ENCODE data around the gene GMDS.
"Not testable (repeated sequence)": the region's sequence is repeated elsewhere in the genome, so short reads cannot be mapped to it uniquely, and the experiment has no call there.

GMDS gene

GRCh38 chr6:1858859-1859258 lies 386.5 kb downstream of the GMDS start:
- Mint-ChIP-seq H3K4me1 (ENCODE audit: low read depth) (no peaks in the 10 kb centered on the region), H3K27ac (no peak overlapping the region), H3K36me3 (ENCODE audit: low read depth) (no peaks in the 10 kb centered on the region), H3K27me3 (ENCODE audit: low read depth) (no peaks in the 10 kb centered on the region), H3K4me3 (no peak overlapping the region), H3K9me3 (no peaks in the 10 kb centered on the region)

DNA sequence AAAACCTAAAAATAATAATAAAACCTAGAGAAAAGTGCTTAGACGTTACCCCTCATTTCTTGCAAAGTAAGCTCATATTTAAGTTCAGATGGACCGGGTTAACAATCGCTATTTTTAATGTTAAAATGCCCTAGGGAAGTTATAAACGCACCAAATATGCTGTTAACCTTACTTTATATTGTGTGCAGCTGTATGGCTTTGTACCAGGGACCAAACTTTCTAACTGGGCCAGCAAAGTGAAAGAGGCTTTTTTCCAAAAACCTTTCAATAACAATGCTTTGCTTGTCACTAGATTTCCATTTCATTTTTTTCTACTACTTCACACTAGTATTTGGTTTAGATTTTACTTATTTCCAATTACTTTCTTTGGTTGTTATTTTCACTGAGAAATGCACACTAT lies 387.2 kb downstream of the GMDS start:
- H3K4me3 Mint-ChIP-seq, result no peak overlapping the region
- H3K27ac Mint-ChIP-seq, result no peak overlapping the region
- no peaks in the 10 kb centered on the region for H3K4me1 Mint-ChIP-seq (ENCODE audit: low read depth)
- H3K27me3 Mint-ChIP-seq (ENCODE audit: low read depth), result no peaks in the 10 kb centered on the region
- H3K36me3 Mint-ChIP-seq (ENCODE audit: low read depth), result no peaks in the 10 kb centered on the region
- no peaks in the 10 kb centered on the region for H3K9me3 Mint-ChIP-seq

- Mint-ChIP-seq H3K27ac (no peak overlapping the region), H3K36me3 (ENCODE audit: low read depth) (no peaks in the 10 kb centered on the region), H3K27me3 (ENCODE audit: low read depth) (no peaks in the 10 kb centered on the region), H3K9me3 (no peaks in the 10 kb centered on the region), H3K4me1 (ENCODE audit: low read depth) (no peaks in the 10 kb centered on the region), H3K4me3 (no peak overlapping the region)
These were observed 389.0 kb downstream of the GMDS start for GRCh38 chr6:1856381-1856780.

DNA sequence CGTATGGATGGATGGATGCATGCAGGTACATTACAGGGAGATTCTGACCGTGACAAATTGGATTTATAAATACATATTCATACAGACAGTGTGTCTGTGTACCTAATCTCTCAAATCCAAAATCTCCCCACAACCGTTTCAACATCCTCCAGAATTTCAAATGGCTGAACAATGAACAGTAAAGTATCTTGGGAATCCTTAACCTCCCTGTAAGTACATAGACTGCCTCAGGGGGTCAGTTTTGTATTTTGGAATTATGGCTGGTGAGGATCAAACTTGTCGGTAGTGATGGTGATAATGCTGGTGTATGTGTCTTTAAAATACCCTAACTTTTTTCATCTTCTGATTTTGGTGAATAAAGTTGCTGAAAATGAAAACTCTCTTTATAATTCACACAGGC lies 389.5 kb downstream of the GMDS start:
- no peak overlapping the region for H3K27ac Mint-ChIP-seq

DNA sequence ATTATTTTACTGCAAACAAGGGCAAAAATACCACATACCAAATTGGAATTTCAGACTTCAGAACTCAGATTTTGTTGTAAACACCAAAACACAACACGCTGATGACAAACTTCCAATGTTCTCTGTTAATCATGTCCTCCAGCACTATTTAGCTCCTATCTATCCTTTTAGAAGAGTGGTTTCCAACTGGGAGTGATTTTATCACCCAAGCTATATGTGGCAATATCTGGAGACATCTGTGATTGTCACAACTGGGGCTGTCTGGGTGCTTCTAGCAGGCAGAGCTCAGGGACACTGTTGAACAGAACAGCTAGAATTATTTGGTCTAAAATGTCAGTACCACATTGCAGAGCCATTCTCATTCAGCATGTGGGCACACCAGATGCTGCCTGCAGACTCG lies 391.1 kb downstream of the GMDS start:
- Mint-ChIP-seq H3K27me3 (ENCODE audit: low read depth) (no peaks in the 10 kb centered on the region), H3K4me3 (no peak overlapping the region), H3K9me3 (no peaks in the 10 kb centered on the region), H3K27ac (no peak overlapping the region), H3K36me3 (ENCODE audit: low read depth) (no peaks in the 10 kb centered on the region), H3K4me1 (ENCODE audit: low read depth) (no peaks in the 10 kb centered on the region)

More for the DNA sequence above, 389.5 kb downstream of the GMDS start:
- Mint-ChIP-seq H3K27me3 (ENCODE audit: low read depth) (no peaks in the 10 kb centered on the region), H3K9me3 (no peaks in the 10 kb centered on the region), H3K36me3 (ENCODE audit: low read depth) (no peaks in the 10 kb centered on the region), H3K4me1 (ENCODE audit: low read depth) (no peaks in the 10 kb centered on the region), H3K4me3 (no peak overlapping the region)

GRCh38 chr6:1853761-1854160 lies 391.6 kb downstream of the GMDS start:
- Mint-ChIP-seq H3K36me3 (ENCODE audit: low read depth) (no peaks in the 10 kb centered on the region), H3K4me1 (ENCODE audit: low read depth) (no peaks in the 10 kb centered on the region), H3K4me3 (no peak overlapping the region), H3K9me3 (no peaks in the 10 kb centered on the region), H3K27ac (no peak overlapping the region), H3K27me3 (ENCODE audit: low read depth) (no peaks in the 10 kb centered on the region)

DNA sequence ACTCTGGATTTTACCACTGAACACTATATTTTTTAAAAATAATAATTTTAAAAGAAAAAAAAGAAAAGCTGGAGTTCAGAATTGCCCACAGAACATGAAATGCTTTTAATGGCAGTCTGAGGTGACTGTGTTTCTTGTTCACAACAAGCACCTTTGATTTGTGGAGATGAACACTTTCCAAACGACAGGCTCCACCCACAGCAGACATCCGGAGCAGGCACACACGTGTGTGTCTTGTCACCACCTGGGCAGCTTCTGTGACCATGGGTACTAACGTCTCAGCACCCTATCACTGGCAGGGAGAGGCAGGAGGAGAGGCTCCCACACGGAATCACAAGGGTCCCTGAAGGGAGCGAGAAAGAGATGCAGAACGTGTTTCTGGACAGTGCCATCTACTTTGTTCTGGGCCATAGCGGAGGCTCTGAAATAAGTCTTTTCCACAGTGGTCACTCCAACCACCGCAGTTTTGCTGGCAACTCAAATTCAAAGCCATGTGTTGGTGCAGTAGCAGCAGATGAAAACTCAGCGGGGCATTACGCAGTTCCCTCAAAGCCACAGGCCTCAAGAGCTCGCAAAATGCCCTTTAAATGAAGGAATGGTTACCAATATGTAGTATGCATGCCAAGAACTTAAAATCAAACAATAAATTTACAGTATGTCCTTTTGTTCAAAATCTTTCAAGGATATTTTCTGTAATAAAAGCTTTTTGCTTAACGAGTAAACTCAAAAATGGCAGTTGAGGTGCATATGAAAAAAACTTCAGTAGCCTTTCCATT lies 393.5 kb downstream of the GMDS start:
- H3K4me1 Mint-ChIP-seq (ENCODE audit: low read depth), result no peaks in the 10 kb centered on the region
- H3K27me3 Mint-ChIP-seq (ENCODE audit: low read depth), result no peaks in the 10 kb centered on the region
- no peaks in the 10 kb centered on the region for H3K9me3 Mint-ChIP-seq
- no peak overlapping the region for H3K4me3 Mint-ChIP-seq
- no peaks in the 10 kb centered on the region for H3K36me3 Mint-ChIP-seq (ENCODE audit: low read depth)
- H3K27ac Mint-ChIP-seq, result no peak overlapping the region

DNA sequence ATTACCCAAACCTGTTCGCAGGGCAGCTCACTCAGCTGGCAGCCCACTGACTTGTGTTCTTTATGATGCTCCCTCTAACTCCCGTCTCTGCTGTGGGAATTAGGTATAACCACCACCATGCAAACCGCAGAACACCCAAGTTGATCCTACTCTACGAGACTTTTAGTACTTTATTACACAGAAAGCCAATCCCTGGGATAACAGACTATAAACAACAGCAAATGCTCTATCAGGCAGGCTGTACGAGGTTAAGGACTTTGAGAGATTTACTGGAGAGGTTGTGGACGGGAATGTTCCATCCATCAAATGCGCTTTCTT lies 394.6 kb downstream of the GMDS start:
- Mint-ChIP-seq H3K4me3 (no peak overlapping the region), H3K27ac (no peak overlapping the region), H3K9me3 (no peaks in the 10 kb centered on the region), H3K4me1 (ENCODE audit: low read depth) (no peaks in the 10 kb centered on the region), H3K27me3 (ENCODE audit: low read depth) (no peaks in the 10 kb centered on the region), H3K36me3 (ENCODE audit: low read depth) (no peaks in the 10 kb centered on the region)

GRCh38 chr6:1850121-1850839 lies 395.1 kb downstream of the GMDS start:
- H3K27ac Mint-ChIP-seq, result no peak overlapping the region

DNA sequence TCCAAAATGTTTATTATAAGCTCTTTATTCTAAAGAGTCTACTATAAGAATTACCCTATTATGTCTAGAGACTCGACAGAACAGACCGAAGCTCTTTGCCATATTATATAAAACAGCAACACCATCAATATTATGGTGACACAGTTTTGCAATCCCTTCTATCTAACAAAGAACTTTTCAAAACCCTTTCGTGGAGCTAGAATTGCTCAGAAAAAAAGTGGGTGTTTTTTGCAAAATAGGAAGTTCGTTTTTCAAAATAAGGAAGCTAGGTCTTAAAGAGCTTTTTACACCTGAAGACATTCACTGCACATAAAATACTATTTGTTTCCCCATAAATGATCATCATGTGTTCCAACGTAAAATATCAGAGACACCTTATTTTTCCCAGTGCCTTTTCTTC lies 395.7 kb downstream of the GMDS start:
- Mint-ChIP-seq H3K27me3 (ENCODE audit: low read depth) (no peaks in the 10 kb centered on the region), H3K36me3 (ENCODE audit: low read depth) (no peaks in the 10 kb centered on the region), H3K4me1 (ENCODE audit: low read depth) (no peaks in the 10 kb centered on the region), H3K9me3 (no peaks in the 10 kb centered on the region), H3K4me3 (no peak overlapping the region), H3K27ac (no peak overlapping the region)

More at GRCh38 chr6:1850121-1850839, 395.1 kb downstream of the GMDS start:
- Mint-ChIP-seq H3K27me3 (ENCODE audit: low read depth) (no peaks in the 10 kb centered on the region), H3K4me3 (no peak overlapping the region), H3K9me3 (no peaks in the 10 kb centered on the region), H3K36me3 (ENCODE audit: low read depth) (no peaks in the 10 kb centered on the region), H3K4me1 (ENCODE audit: low read depth) (no peaks in the 10 kb centered on the region)

GRCh38 chr6:1848752-1849151 lies 396.7 kb downstream of the GMDS start:
- Mint-ChIP-seq H3K27me3 (ENCODE audit: low read depth) (no peaks in the 10 kb centered on the region), H3K4me3 (no peak overlapping the region), H3K9me3 (no peaks in the 10 kb centered on the region), H3K27ac (no peak overlapping the region), H3K4me1 (ENCODE audit: low read depth) (no peaks in the 10 kb centered on the region), H3K36me3 (ENCODE audit: low read depth) (no peaks in the 10 kb centered on the region)

DNA sequence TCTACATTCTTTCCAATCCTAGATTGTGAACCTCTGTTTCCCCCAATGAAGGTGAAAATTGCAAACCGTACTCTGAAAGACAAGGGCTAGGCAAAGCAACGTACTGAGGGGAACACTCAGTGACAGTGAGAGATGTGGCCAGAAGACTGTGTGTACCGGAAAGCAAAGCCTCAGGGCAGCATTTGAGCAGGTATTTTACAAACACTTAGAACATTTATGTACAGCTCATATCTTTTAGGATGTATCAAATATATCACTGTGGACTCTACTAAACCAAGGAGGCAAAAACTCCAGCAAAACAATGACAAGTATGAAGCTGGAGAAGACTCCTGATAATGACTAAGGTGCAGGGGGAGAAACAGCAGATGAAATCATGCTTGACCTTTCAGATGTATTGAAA lies 398.8 kb downstream of the GMDS start:
- Mint-ChIP-seq H3K4me1 (ENCODE audit: low read depth) (no peaks in the 10 kb centered on the region), H3K36me3 (ENCODE audit: low read depth) (no peaks in the 10 kb centered on the region), H3K4me3 (no peak overlapping the region), H3K27ac (no peak overlapping the region), H3K27me3 (ENCODE audit: low read depth) (no peaks in the 10 kb centered on the region), H3K9me3 (no peaks in the 10 kb centered on the region)

- not testable (repeated sequence) for H3K4me1 Mint-ChIP-seq (ENCODE audit: low read depth); H3K27me3 Mint-ChIP-seq (ENCODE audit: low read depth); H3K36me3 Mint-ChIP-seq (ENCODE audit: low read depth); H3K9me3 Mint-ChIP-seq; H3K27ac Mint-ChIP-seq; H3K4me3 Mint-ChIP-seq
These were observed 399.9 kb downstream of the GMDS start for GRCh38 chr6:1845543-1845942.

- H3K27ac Mint-ChIP-seq, result no peak overlapping the region
- H3K9me3 Mint-ChIP-seq, result no peaks in the 10 kb centered on the region
- H3K27me3 Mint-ChIP-seq (ENCODE audit: low read depth), result no peaks in the 10 kb centered on the region
- H3K36me3 Mint-ChIP-seq (ENCODE audit: low read depth), result no peaks in the 10 kb centered on the region
- no peaks in the 10 kb centered on the region for H3K4me1 Mint-ChIP-seq (ENCODE audit: low read depth)
- H3K4me3 Mint-ChIP-seq, result no peak overlapping the region
These were observed 403.1 kb downstream of the GMDS start for GRCh38 chr6:1842334-1842733.

- Mint-ChIP-seq H3K36me3 (ENCODE audit: low read depth) (no peaks in the 10 kb centered on the region), H3K4me1 (ENCODE audit: low read depth) (no peaks in the 10 kb centered on the region), H3K4me3 (no peak overlapping the region), H3K27me3 (ENCODE audit: low read depth) (no peaks in the 10 kb centered on the region), H3K27ac (no peak overlapping the region), H3K9me3 (no peaks in the 10 kb centered on the region)
These were observed 404.3 kb downstream of the GMDS start for GRCh38 chr6:1841136-1841535.
